Activated naive CD8-positive, alpha-beta T cell treated with anti-CD3 and anti-CD28 coated beads, Interleukin-2, amount 50 U/mL, for 16 hours (primary cell): Measurements from ENCODE around the gene PITPNM2.
"Not testable (repeated sequence)": the region's sequence is repeated elsewhere in the genome, so short reads cannot be mapped to it uniquely, and the experiment has no call there.

ENCODE experiments used
- DNase-seq: peaks from one replicate; pipeline ENCODE4 v3.0.0-alpha.2; 2020; ENCODE audit warnings: low read depth, low spot score

Gene PITPNM2

DNA sequence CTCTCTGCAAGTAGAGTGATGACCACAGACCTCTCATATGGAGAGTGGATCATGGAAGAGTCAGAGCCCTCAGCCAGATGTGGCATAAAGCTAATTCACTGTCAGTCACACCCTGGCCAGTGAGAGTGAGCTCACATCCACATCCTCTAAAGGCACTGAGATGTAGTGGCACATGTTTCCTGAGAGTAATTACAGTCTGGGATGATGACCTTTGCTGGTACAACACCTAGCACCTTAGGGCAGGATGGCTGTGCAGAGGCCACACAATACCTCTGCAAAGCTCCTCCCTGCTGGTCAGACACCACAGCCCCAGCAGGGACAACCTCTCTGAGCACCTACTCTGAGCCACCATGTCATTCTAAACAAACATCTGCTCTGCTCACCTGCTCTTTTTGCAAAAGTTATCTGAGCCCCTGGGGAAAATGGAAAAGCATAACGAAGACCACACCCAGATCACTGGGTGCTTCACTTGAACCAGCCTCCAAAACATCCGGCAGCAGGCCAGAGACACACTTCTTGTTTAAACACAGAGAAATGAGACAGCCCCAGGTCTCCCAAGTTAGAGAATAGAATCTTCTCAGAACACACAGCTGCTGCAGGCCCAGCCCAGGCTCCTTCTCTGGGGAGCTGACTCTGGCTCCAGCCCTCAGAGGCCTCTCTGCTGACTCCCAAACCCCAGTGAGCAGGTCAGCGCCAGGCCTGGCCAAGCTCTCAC is 30.3 kb downstream of the PITPNM2 start:
- DNase-seq: no peak

DNA sequence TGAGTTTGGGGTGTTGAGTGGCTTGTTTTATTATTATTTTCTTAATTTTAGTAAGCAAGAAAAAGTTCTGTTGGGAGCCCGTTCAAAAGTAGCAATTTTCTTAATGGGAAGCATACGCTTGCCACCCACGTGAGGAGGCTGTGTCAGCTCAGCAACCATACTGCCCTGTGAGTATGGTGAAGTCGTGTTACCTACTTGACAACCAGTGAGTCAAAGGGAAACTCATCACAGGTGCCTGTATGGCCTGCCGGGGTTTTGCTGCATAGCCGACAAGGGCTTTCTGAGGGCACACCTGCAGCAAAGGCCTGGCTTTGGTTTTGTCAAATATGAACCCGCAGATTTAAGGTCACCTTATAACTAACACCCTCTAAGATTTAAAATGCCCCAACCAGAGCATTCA is 31.1 kb downstream of the PITPNM2 start:
- no peak for DNase-seq

DNA sequence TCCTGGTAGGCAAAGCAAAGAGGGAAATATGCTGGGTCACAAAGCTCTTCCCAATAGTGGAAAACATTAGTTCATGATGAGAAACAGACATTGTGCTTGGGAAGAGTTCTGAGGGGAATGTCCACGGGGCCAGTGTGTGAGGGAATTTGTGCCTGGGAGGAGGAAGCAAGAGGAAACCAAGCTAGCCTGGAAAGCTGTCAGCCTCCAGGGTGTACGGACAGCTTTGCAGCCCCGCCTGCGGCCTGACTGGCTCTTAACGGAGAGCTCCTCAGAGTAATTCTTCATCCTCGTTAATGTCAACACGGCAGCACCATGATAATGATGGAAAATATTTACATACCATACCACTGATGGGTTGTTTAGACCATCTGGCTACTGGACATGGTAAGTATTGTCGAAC is 32.4 kb downstream of the PITPNM2 start:
- DNase-seq: no peak

DNA sequence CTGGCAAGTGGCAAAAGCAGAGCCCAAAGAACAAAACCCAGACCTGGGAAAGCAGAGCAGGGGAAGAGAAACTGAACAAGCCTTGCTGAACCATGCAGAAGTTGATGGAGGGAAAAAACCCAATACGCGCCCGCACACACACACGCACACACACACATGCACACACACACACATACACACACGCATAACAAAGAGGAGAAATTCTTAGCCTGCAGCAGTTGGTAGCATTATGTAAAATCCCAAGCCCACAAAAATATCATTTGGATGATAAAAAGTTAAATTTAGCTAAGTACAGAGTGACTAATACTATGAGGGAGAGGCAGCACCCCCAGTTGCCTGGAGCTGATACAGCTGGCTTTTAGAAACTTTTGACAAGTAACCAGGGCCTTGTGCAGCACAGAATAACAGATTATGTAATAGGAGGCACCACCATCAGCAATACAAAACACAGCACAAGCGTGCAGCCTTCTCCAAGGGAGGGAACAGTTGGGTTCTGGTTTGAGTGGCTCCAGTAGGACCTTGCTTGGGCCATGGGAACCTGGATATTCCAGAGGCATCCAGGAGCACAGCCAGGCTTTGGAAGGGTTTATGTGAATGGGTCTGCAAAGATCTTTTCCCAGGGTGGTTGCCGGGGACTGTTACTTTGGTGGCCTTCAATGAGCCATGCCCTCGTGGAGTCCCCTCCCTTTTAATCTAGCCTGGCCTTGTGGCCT is 35.3 kb downstream of the PITPNM2 start:
- no peak for DNase-seq

DNA sequence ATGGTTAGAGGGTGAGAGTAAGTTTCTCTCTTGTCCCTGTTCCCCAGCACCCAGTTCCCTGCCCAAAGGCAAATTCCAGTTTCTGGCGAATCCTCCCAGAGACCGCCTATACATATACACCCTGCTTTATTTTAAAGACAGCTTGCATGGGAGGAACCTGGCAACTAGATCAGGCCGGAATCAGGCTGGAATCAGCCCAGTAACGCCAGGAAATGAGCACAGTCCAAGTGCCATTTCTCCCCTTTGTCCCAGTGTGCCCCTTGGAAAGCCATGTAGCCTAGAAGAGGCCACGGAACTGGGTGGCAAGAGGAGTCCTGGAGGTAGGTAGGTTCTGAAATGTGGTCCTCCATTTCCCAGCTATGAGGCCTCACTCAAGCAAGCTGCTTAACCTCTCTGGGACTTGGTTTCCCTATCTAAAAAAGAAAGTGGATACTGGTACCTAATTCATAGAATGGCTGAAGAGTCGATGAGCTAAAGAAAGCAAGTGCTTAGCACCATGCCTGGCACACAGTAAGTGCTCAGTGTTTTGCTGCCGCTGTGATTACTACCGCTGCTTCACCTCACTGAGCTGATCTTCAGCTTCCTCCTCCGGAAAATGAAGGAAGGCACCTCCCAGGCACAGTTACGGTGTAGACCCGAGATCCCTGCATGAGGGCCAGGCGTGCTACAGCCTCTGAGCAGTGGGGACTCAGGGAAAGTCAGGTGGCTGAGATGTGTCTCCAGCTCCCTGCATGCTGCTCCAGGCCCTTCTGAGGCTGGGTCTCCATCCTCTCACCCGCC is 36.4 kb downstream of the PITPNM2 start:
- DNase-seq: no peak

DNA sequence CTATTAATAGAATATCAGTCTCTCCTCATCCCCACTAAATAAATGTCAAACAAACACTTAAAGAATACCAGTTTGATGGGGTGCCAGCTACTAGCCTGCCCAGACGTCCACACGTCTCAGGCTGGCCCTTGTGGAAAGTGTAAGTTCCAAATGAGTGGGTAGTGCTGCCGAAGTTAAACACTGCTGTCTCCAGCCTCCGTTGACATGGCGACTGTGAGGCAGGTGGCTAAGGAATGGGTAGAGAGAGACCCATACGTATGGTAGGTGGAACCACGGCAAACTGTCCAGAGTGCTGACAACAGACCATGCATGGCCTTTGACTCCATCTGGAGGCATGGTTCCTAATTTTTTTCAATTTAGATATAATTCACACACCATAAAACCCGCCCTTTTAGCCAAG is 37.9 kb downstream of the PITPNM2 start:
- no peak for DNase-seq

DNA sequence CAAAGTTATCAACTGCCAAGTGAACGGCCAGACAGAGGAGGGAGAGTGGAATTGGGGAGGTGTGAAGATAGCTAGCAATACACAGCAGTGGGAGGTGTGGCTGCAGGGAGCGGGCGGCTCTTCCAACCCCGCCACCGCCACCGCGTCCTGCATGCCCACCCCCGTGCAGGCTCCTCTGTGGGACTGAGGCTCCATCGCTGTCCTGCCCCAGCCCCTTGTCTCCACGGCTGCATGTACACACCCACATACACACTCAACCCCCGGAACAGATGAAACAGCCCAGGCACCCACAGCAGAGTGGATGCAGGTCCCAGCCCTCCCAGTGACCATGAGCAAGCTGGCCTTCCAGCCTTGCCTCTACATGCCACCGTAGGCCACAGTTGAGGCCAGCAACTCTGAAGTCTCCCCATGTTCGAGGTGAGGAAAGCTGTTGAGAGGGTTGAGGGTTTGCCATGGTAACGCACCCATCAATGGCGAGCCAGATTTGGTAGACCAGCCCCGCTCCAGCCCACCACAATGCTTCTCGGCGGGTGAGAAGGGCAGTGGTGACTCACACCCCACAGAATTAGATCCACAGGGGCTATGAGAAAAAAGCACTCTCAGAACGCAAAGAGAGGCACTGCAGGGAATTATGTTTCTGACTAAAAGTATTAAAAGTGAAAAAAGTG is 39.3 kb downstream of the PITPNM2 start:
- DNase-seq: no peak

DNA sequence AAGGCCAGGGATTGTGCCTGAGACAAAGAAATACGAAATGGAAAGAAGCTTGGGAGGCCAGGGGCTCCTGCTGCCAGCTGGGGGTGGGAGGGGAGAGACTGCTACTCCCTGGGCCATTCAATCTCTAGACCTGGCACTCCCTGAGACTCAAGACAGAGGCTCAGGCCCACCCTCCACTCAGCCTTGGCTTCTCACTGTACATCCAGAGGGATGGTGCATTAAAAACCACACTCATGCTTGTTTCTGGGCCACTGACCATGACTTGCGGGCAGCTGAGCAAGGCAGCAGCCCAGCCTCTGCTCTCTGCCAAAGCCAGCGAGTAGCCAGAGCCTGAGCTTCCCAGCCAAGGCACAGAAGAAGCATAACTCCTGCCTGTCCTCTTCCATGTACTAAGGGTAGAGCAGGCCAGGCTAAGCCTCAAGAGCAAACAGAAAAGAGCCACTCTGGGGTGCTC is 41.5 kb downstream of the PITPNM2 start:
- no peak for DNase-seq

DNA sequence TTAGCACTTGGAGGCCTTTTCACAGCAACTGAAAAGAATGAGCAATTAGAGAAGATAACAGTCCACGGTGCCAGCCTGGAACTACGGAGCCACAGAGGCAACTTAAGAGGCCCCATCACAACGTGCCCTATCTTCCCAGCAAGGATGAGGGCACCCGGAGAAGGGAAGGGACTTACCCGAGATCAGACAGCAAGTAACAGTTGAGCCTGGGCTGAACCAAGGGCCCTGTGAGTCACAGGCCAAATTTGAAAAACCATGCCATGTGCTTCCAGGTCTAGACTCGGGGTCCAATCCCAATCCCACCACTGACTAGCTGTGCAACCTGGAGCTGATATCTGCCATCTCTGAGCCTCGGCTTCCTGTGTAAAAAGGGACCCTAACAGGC is 42.2 kb downstream of the PITPNM2 start:
- no peak for DNase-seq

DNA sequence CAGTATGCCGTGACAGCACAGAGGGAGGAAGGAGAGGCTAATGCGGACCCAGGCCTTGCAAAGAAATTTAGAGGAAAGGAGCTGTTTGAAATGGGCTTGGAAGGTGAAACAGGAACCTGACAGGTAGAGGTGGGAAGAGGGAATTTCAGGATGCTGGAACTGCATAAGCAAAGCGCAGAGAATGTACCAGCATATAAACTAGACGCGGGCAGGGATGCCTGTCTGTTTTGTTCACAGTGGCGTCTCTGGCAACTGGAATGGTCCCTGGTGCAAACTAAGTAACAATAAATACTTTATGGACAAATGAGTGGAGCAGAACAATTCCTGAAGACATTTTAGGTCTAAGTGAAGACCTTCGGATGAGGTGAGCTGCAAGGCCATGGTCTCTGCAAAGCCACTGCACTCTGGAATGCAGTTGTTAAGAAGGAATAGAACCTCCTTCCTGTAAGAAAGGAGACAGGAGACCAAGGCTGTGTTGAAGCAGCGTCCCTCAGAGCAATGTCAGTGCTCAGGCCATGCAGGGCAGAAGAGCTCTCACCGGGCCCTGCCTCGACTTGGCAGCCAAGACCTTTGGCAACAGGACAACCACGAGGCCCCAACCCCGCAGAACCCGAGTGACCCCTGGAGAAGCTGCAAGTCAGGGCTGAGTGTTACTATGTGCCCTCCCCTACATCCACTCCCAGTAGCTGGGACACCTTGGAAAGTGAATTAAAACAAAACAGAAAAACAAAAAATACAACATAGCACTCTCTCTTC is 42.8 kb downstream of the PITPNM2 start:
- no peak for DNase-seq

DNA sequence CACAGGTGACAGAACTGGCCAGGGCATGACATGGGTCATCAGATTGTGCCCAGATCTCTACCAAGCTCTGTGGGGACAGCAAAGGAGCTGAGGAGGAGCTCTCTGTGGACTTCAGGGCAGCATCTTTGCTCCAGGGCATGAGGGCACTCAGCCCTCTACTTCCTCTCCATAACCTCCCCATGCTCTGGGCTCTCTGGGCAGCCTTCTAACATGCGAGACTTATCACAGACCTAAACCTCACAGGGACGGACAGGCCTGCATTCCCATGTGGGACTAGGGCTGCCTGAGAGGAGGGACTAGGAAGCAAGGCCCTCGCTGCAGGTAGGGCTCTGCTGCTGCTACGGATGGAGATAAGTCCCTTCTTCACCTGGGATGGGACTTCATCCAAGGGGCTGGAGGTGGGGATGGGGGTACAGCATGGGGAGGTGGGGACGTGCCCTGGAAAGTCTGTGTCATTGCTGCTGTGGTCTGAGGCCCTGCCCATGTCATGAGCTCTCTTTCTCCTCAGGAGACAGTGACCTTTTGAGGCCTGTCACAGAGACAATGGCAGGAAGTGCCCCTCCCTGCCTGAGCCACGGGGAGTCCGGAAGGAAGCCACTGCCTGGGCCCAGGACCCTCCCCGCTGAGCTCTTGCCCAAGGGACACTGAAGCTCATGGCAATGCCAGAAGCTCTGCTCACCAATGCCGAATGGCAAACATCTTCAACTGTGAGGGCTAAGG is 44.1 kb downstream of the PITPNM2 start:
- peak; percentile 2 for DNase-seq

DNA sequence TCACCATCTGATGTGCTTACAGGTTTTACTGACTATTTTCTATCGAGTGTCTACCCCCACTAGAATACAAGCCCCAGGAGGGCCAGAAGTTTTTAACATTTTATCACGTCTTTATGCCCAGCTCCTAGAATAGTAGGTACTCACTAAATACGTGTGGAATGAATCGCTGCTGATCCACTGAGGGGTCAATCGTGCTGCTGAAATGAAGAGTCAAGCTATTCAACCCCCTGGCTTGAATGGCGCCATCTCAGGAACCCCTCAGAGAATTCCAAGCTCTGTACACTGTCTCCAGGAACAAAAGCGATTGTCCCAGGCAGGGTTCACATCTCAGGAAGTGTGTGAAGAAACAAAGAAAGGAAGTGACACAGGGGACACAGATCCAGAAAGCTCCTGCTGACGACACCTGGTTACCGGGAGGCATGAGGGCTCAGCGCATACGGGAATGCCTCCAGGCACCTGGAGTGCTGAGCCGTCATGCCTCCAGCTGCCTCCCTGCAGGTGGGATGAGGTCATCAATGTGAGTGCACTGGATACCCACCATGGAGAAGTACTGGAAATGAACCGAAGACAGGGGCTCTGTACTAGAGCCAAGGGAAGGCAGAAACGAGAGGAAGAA is 45.6 kb downstream of the PITPNM2 start:
- DNase-seq: no peak

DNA sequence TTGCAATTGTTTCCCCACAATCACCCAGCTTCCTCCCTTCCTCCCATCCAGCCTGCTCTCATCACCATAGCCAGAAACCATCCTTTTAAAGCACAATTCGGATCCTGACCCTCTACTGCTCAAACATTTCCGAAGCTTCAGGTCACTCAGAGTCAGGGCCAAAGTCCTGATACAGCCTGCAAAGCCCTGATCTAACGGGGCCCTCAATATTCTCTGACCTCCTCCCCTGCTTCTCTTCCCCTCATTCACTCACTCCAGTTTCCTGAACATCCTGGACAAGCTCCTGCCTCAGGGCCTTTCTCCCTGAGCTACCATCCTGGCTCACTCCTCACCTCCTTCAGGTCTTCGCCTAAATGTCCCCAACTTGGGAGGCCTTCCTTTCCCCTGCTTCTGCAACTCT is 46.1 kb downstream of the PITPNM2 start:
- no peak for DNase-seq

DNA sequence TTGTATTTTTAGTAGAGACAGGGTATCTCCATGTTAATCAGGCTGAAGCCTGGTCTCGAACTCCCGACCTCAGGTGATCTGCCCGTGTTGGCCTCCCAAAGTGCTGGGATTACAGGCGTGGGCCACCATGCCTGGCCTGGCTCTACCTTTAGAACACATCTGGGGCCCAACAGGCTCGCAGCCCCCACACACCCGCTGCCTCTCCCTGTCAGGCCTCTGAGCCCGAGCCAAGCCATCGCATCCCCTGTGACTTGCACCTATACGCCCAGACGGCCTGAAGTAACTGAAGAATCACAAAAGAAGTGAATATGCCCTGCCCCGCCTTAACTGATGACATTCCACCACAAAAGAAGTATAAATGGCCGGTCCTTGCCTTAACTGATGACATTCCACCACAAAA is 46.8 kb downstream of the PITPNM2 start:
- not testable (repeated sequence) for DNase-seq

DNA sequence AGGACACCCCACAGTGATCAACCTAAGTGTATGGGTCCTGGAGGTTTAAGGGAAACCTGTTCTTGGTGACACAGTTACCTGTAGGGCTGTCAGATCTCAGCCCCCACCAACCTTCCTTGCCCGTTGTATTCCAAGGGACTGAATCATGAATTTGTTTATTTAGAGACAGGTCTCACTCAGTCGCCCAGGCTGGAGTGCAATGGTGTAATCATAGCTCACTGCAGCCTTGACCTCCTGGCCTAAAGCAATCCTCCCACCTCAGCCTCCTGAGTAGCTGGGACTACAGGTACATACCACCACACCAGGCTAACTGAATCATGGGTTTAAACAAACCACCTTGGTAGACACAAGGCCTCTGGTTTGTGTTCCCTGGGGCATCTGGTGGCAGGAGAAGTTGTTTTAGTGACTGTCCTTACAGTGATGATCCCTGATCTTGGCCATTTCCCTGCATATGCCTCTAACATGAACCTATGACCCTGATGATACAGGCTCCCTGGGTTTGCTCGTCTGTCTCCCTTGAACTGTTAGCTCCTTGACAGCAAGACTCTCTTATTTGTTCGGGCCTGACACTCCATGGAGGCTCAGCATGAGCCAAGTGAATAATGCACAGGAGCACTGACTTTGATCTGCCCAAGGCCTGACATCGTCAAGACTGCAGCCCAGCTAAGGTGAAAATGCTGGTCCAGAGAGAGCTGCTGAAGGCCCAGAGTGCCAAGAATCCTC is 47.9 kb downstream of the PITPNM2 start:
- no peak for DNase-seq

DNA sequence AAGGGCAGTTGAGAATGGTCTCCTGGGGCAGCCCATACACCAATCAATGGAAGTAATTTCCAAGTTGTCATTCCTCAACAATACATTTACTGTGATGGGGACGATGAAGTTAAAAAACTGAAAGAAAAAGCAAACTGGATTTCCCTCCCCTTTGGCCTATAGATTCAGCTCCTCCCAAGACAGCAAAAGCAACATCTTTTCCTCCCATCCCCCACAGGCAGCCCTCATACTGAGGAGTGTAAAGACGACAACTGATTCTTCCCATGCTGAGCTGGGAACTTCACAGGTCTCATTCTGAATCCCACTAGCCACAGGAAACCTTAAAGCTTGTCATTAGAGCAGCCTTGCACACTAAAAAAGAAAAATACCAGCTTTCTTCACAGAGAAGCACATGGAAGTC is 48.5 kb downstream of the PITPNM2 start:
- no peak for DNase-seq

DNA sequence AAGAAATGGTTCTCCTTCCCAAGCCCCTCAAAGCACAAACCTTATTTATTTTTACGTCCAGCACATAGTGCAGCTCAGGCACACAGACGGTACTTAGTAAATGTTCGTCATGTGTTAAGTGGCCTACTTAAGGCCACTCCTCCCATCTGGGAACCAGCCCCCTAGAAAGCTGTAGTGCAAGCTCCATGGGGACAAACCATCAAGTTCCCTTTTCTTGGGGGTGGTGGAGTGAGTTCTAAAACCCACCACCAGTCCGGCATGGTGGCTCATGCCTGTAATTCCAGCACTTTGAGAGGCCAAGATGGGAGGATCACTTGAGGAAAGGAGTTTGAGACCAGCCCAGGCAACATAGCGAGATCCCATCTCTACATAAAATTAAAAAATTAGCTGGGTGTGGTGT is 49.4 kb downstream of the PITPNM2 start:
- DNase-seq: no peak
